Gastroesophageal sphincter (tissue), 3 donors: ENCODE results near the gene ZNF829.

Experiments used
- CTCF ChIP-seq, 4 experiments: fragments of 200-600 bp in 2 of 4; fragments of 450-650 bp in 2 of 4; sonication (generic) in 1 of 4; IDR thresholded peaks; one replicate each; pipeline ENCODE4 v1.5.1; 2017 to 2019; ENCODE audit warnings: antibody characterized with exemption in 4 of 4, mild to moderate bottlenecking in 2 of 4, moderate library complexity in 2 of 4
- EP300 ChIP-seq: sonication (generic); formaldehyde crosslinking; IDR thresholded peaks from one replicate; pipeline ENCODE4 v1.6.1; 2017; ENCODE audit warnings: antibody characterized with exemption, mild to moderate bottlenecking
- POLR2A ChIP-seq, 2 donors: fragments of 450-650 bp; IDR thresholded peaks; one replicate each; pipeline ENCODE4 v1.6.1; 2017; ENCODE audit warnings: antibody characterized with exemption in 2 of 2, mild to moderate bottlenecking in 2 of 2, moderate library complexity in 1 of 2
- POLR2AphosphoS5 ChIP-seq: sonication (generic); formaldehyde crosslinking; IDR thresholded peaks from one replicate; pipeline ENCODE4 v1.6.1; 2017; ENCODE audit warnings: antibody characterized with exemption

- TF ChIP-seq CTCF (IDR thresholded peaks at IDR 0.05) (no peak), POLR2A (IDR thresholded peaks at IDR 0.05) (no peak), POLR2AphosphoS5 (no peak), EP300 (no peak)
Observed at GRCh38 chr19:36847968-36848367, 68.1 kb downstream of the ZNF829 start.
